ENCODE measurements around the gene CHPF. TPM values are rescaled to one million over a fixed set of nuclear protein-coding genes. Genes with fewer than 3 reads are reported as not detected.

CHPF gene
- total RNA-seq, 2 donors from 2014 or later, result 115 to 232 TPM

DNA sequence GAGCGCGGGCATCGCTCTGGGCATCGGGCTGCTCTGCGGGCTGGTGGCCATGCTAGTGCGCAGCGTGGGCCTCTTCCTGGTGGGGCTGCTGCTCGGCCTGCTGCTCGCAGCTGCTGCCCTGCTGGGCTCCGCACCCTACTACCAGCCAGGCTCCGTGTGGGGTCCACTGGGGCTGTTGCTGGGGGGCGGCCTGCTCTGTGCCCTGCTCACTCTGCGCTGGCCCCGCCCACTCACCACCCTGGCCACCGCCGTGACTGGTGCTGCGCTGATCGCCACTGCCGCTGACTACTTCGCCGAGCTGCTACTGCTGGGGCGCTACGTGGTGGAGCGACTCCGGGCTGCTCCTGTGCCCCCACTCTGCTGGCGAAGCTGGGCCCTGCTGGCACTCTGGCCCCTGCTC, 4.0 kb upstream of the CHPF start:
- Histone ChIP-seq H3K4me3 (no peak overlapping the region), H3K9me3 (no peaks in the 10 kb centered on the region), H3K27me3 (no peaks in the 10 kb centered on the region), H3K36me3 (replicated peaks in 1 of 2; ENCODE audit: insufficient read depth in 1 of 2, low read depth in 2 of 2) (no peaks in the 10 kb centered on the region), H3K4me1 (peaks cover 20% of the 10 kb centered on the region), H3K27ac (no peak overlapping the region)
- no peak for ATAC-seq
- DNase-seq, result peak in 1 of 4 donors; percentile 11
- WGBS, 2 donors, result 94 to 97% methylated on average over 7 to 21 of the region's 26 CpGs
- intact Hi-C loops (cut with DNase I), result no loop called here
- TF ChIP-seq, protein P1, sequence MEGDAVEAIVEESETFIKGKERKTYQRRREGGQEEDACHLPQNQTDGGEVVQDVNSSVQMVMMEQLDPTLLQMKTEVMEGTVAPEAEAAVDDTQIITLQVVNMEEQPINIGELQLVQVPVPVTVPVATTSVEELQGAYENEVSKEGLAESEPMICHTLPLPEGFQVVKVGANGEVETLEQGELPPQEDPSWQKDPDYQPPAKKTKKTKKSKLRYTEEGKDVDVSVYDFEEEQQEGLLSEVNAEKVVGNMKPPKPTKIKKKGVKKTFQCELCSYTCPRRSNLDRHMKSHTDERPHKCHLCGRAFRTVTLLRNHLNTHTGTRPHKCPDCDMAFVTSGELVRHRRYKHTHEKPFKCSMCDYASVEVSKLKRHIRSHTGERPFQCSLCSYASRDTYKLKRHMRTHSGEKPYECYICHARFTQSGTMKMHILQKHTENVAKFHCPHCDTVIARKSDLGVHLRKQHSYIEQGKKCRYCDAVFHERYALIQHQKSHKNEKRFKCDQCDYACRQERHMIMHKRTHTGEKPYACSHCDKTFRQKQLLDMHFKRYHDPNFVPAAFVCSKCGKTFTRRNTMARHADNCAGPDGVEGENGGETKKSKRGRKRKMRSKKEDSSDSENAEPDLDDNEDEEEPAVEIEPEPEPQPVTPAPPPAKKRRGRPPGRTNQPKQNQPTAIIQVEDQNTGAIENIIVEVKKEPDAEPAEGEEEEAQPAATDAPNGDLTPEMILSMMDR (IDR thresholded peaks at IDR 0.05), result no peak
- no peak for TF ChIP-seq POLR2A (IDR thresholded peaks at IDR 0.05)

DNA sequence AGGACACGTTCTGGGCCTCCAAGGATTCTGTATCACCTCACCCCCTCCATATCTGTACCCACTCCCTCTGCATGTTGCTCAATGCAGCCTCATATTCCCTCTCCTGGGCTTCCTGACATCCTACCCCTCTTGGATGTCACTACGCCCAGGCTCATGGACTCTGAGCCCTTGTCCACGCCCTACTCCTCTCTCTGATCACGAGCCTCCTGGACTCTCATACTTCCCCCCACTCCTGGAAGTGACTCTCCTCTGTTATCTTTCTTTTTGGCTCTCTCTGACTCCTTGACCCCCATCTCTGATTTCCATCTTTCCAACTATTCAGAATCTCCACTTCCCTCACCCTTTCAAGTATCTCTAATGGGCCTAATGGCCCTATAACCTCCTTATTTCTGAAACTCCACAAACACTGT, 2.3 kb upstream of the CHPF start:
- Histone ChIP-seq H3K4me3 (no peak overlapping the region), H3K27me3 (no peaks in the 10 kb centered on the region), H3K36me3 (replicated peaks in 1 of 2; ENCODE audit: insufficient read depth in 1 of 2, low read depth in 2 of 2) (peaks cover 0 to 4% of the 10 kb centered on the region in 2 donors), H3K27ac (no peak overlapping the region), H3K4me1 (peaks cover 27% of the 10 kb centered on the region), H3K9me3 (no peaks in the 10 kb centered on the region)
- 75 to 79% methylated on average over 4 of the region's 4 CpGs for WGBS, 2 donors
- DNase-seq, result no peak
- intact Hi-C loops (cut with DNase I), result no loop called here
- no peak for ATAC-seq
- no peak for TF ChIP-seq POLR2A (IDR thresholded peaks at IDR 0.05)
- TF ChIP-seq, protein P1 (IDR thresholded peaks at IDR 0.05), result no peak

DNA sequence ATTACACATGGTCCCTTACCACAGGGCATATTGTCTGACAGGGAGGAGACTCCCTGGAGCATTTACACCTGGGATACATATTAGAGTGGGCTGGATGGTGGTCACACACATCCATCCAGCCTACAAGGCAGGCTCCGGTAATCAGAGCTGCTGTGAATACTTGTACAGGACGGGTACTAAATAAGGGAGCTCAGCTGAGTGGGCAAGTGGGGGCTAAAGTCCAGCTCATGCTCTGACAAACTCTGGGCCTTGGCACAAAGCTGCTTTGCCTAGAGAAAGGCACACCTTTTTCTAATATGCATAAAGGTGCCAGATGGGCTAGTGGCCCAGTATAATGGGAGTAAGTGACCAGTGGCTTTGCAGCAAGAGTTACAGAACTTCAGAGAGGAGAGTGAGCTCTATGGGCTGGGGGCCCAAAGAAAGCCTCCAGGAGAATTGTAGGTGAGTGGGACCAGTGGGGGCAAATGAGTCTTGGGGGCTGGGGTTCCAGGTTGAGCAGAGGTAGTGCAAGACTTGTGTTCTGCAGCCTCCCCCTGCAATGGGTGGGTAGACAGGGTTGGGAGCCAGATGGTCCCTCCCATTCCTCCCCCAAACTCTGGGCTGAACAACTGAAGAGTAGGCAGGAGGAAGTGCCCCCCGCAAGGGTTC, 1.8 kb upstream of the CHPF start:
- H3K4me3 ChIP-seq, result no peak overlapping the region
- H3K36me3 ChIP-seq (replicated peaks in 1 of 2; ENCODE audit: insufficient read depth in 1 of 2, low read depth in 2 of 2), result peaks cover 0 to 6% of the 10 kb centered on the region in 2 donors
- TF ChIP-seq, protein P1 (IDR thresholded peaks at IDR 0.05), result no peak
- TF ChIP-seq POLR2A (IDR thresholded peaks at IDR 0.05), result no peak
- no peaks in the 10 kb centered on the region for H3K9me3 ChIP-seq
- intact Hi-C loops (cut with DNase I), result no loop called here
- 70 to 75% methylated on average over 3 of the region's 3 CpGs for WGBS, 2 donors
- peaks cover 29% of the 10 kb centered on the region for H3K4me1 ChIP-seq
- no peaks in the 10 kb centered on the region for H3K27me3 ChIP-seq
- no peak overlapping the region for H3K27ac ChIP-seq
- ATAC-seq, result no peak
- DNase-seq, result no peak

DNA sequence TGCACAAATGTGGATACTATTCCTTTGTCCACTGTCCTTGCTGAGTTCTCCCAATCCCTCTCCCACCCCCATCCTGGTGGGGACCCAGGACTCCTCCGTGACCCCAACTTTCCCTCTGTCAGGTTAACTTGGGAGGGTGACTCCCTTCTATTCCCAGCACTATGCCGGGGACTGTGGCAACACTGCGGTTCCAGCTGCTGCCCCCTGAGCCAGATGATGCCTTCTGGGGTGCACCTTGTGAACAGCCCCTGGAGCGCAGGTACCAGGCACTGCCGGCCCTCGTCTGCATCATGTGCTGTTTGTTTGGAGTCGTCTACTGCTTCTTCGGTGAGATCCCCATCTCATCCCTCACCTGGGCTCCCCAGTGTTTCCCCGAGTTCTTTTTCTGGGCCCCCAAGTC, 958 bp upstream of the CHPF start:
- peak overlapping the region in 3 of 4 donors; percentile 97 to 98 (median 97) for H3K27ac ChIP-seq
- no peak for DNase-seq
- TF ChIP-seq, protein P1 (IDR thresholded peaks at IDR 0.05), result no peak

More for the DNA sequence above, 958 bp upstream of the CHPF start:
- Histone ChIP-seq H3K27me3 (no peaks in the 10 kb centered on the region), H3K36me3 (replicated peaks in 1 of 2; ENCODE audit: insufficient read depth in 1 of 2, low read depth in 2 of 2) (peaks cover 0 to 11% of the 10 kb centered on the region in 2 donors), H3K4me3 (peak overlapping the region; percentile 50 to 92), H3K4me1 (peaks cover 29% of the 10 kb centered on the region), H3K9me3 (no peaks in the 10 kb centered on the region)
- intact Hi-C loops (cut with DNase I), result no loop called here
- no peak for ATAC-seq
- 23 to 31% methylated on average over 9 of the region's 9 CpGs for WGBS, 2 donors

Data from body of pancreas (tissue), 4 donors.